ENCODE results near the gene SLC4A1AP. TPM values are rescaled to one million over a fixed set of nuclear protein-coding genes. Genes with fewer than 3 reads are reported as not detected.

SLC4A1AP gene
- total and polyA plus RNA-seq, 9 of the 15 experiments (the other 6 are each of a cell fraction or from before 2014, with no cell fraction given) = 8.1 to 40.5 (median 35.3) TPM

DNA sequence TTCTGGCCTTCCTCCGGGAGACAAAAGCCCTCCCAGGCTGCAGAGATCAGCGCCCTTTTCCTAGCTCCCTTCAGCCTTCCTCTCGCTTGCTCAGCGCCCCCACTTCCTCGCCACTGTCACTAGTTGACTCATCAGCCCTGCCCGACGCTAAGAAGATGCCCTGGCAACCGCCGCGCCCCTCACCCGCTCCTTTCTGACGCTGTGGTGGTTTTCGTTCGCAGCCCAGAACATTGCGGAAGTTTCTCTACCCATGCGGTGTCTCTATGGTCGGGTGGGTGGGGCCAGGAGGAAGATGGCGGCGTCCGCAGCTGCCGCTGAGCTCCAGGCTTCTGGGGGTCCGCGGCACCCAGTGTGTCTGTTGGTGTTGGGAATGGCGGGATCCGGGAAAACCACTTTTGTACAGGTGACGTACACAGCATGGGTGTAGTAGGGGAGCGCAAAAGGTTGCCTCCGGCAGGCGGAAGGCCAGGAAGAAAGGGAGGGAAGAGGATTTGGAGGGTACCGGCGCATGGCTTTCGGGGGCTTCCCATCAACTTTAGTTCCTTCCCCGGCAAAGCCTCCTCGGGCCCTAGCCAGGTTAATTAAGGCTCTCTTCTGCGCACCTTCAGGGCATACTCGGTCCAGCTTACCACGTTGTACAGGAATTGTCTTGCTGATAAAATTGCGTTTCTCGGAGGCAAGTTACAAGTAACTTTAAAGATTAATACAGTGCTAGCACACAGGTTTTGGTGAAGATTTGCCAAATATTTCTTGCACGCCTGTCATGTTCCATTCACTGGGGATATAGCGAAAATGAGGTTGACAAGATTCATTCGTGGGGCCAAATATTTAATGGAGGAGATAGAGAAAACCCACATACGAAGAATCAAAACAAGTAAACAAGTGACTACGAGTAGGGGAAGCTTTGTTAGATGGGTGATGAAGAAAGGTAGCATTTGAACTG is 34.7 kb upstream of the SLC4A1AP start, which contains the start of the genes CCDC121 and GPN1 (continued):
- no peak for TF ChIP-seq TFE3 (CRISPR knock-in tag; IDR thresholded peaks at IDR 0.05)
- TF ChIP-seq, protein P1, sequence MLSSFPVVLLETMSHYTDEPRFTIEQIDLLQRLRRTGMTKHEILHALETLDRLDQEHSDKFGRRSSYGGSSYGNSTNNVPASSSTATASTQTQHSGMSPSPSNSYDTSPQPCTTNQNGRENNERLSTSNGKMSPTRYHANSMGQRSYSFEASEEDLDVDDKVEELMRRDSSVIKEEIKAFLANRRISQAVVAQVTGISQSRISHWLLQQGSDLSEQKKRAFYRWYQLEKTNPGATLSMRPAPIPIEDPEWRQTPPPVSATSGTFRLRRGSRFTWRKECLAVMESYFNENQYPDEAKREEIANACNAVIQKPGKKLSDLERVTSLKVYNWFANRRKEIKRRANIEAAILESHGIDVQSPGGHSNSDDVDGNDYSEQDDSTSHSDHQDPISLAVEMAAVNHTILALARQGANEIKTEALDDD (IDR thresholded peaks at IDR 0.05) = no peak
- TF ChIP-seq THAP7 (CRISPR knock-in tag; IDR thresholded peaks at IDR 0.05) = no peak
- TF ChIP-seq YY1 (IDR thresholded peaks at IDR 0.05; ENCODE audit: borderline replicate concordance in 1 of 3, control insufficient read depth in 1 of 3, extremely low read depth in 1 of 3, insufficient read depth in 3 of 3, insufficient read length in 1 of 3, insufficient replicate concordance in 2 of 3, low read depth in 1 of 3, low read length in 2 of 3) = peak; percentile 85 to 98 (median 97)
- no peak for TF ChIP-seq ZNF699 (CRISPR knock-in tag; IDR thresholded peaks at IDR 0.05; ENCODE audit: insufficient replicate concordance)
- 0 out of 4 replicates have a peak, but pooled peaks of 1 of the 2 experiments have one; percentile 25 for TF ChIP-seq SRF (CRISPR knock-in tag; IDR thresholded peaks at IDR 0.05)
- TF ChIP-seq HNRNPLL (IDR thresholded peaks at IDR 0.05; ENCODE audit: low read depth, low read length, poor library complexity, severe bottlenecking) = peak; percentile 89
- peak; percentile 75 to 81; a peak in 3 of 4 replicates for TF ChIP-seq FOXK2 (conservative IDR thresholded peaks at IDR 0.05 in 1 of 2, IDR thresholded peaks at IDR 0.05 in 1 of 2; ENCODE audit: low read depth in 2 of 2)
- TF ChIP-seq DNMT1 (IDR thresholded peaks at IDR 0.05) = no peak
- TF ChIP-seq ZC3H8 (IDR thresholded peaks at IDR 0.05) = no peak
- TF ChIP-seq FOXJ2 (tag; IDR thresholded peaks at IDR 0.05) = no peak
- no peak for TF ChIP-seq PPARD (CRISPR knock-in tag; IDR thresholded peaks at IDR 0.05)
- TF ChIP-seq PHB2 (IDR thresholded peaks at IDR 0.05; ENCODE audit: low read depth) = no peak
